Neutrophil (primary cell): ENCODE results near the gene FDX1.

Experiments
- H3K27ac ChIP-seq: fragments of 200-600 bp; sonication (generic); 2 replicates; pipeline ENCODE4 v1.5.1; 2016; ENCODE audit warnings: mild to moderate bottlenecking, moderate library complexity
- H3K27me3 ChIP-seq: fragments of 200-600 bp; sonication (generic); 2 replicates; pipeline ENCODE4 v1.6.0; 2016; ENCODE audit warnings: mild to moderate bottlenecking
- H3K36me3 ChIP-seq: fragments of 200-600 bp; sonication (generic); 2 replicates; pipeline ENCODE4 v1.5.1; 2017
- H3K4me1 ChIP-seq, 2 experiments: fragments of 200-600 bp in 1 of 2; sonication (generic) in 1 of 2; 1 replicate in 1 of 2; 2 replicates in 1 of 2; pipeline versions ENCODE4 v1.5.1 to v1.6.1; 2013 to 2016; ENCODE audit warnings: low read depth in 1 of 2, low read length in 1 of 2, mild to moderate bottlenecking in 1 of 2, moderate library complexity in 1 of 2; ENCODE audit not compliant: control insufficient read depth in 1 of 2, insufficient read depth in 1 of 2
- H3K4me3 ChIP-seq, 2 experiments: fragments of 200-600 bp in 1 of 2; sonication (generic) in 1 of 2; 1 replicate in 1 of 2; 2 replicates in 1 of 2; pipeline ENCODE4 v1.5.1; 2013 to 2016; ENCODE audit warnings: low read depth in 1 of 2, low read length in 1 of 2, mild to moderate bottlenecking in 1 of 2, moderate library complexity in 1 of 2
- H3K9me3 ChIP-seq: fragments of 200-600 bp; sonication (generic); 2 replicates; pipeline ENCODE4 v1.5.1; 2016
- TF ChIP-seq, protein P1 (sequence below): fragments of 200-600 bp; sonication (generic); IDR thresholded peaks from 2 replicates; pipeline ENCODE4 v1.5.1; 2016; ENCODE audit warnings: antibody characterized with exemption

The FDX1 gene

DNA sequence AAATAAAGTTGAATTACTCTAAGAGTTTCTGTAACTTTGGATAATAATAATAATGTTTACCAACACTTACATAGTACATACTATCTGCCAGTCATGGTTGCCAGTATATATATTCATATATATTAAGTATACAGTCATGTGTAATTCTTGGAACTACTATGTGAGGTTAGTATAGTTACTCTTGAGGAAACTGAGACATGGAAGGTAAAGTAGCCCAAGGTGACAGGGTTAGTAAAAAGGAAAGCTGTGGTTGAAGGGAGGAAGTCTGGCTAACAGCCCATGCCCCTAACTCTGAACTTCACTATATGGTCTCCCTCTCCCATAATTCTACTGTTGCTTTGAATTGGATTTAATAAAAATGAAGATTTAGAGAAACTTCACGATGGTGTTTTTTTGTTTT lies 24.9 kb downstream of the FDX1 start:
- H3K36me3 ChIP-seq: no peaks in the 10 kb centered on the region
- H3K4me3 ChIP-seq: no peak overlapping the region
- no peak overlapping the region for H3K27ac ChIP-seq
- no peaks in the 10 kb centered on the region for H3K27me3 ChIP-seq
- TF ChIP-seq, protein P1, sequence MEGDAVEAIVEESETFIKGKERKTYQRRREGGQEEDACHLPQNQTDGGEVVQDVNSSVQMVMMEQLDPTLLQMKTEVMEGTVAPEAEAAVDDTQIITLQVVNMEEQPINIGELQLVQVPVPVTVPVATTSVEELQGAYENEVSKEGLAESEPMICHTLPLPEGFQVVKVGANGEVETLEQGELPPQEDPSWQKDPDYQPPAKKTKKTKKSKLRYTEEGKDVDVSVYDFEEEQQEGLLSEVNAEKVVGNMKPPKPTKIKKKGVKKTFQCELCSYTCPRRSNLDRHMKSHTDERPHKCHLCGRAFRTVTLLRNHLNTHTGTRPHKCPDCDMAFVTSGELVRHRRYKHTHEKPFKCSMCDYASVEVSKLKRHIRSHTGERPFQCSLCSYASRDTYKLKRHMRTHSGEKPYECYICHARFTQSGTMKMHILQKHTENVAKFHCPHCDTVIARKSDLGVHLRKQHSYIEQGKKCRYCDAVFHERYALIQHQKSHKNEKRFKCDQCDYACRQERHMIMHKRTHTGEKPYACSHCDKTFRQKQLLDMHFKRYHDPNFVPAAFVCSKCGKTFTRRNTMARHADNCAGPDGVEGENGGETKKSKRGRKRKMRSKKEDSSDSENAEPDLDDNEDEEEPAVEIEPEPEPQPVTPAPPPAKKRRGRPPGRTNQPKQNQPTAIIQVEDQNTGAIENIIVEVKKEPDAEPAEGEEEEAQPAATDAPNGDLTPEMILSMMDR: no peak
- no peaks in the 10 kb centered on the region for H3K9me3 ChIP-seq
- peaks cover 4% of the 10 kb centered on the region in 2 experiments for H3K4me1 ChIP-seq

DNA sequence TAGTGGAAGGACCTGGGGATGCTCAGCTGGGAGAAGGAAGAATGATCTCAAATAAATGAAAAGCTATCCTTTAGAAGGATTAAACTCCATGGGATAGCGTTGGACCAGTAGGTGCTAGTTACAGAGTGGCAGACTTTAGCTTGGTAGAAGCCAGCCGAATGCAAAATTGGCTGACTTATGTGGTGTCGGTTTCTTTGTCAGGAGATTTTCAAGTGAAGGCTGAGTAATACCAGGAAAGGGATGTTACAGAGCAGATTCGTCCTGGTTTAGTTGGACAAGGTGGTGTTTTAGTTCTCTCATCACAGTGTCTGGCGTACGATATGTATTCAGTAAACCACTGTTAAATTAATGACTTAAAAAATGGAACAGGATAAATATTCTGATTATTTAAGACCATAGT lies 26.0 kb downstream of the FDX1 start:
- Histone ChIP-seq H3K4me3 (no peak overlapping the region), H3K36me3 (no peaks in the 10 kb centered on the region), H3K27ac (no peak overlapping the region), H3K4me1 (peaks cover 5 to 7% of the 10 kb centered on the region in 2 experiments), H3K27me3 (no peaks in the 10 kb centered on the region), H3K9me3 (no peaks in the 10 kb centered on the region)
- TF ChIP-seq, protein P1: no peak

DNA sequence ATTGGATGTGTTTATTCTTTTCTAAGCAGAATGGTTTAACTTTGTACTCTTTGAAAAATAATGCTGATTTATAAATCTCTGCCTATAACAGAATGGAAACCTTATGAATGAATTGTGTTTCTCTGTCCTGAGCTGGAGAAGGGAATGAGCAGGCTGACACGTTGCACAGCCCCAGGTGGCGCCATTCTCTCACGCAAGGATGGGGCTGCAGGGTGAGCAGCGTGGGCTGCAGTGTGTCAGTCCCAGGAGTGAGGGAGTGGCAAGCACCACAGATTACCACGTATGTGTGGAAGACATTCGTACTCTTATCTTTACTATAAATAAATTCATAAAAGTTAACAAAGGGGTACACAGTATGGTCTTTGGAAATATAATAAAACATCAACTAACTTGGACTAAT lies 33.4 kb downstream of the FDX1 start:
- H3K27me3 ChIP-seq: no peaks in the 10 kb centered on the region
- H3K4me1 ChIP-seq: peaks cover 5 to 7% of the 10 kb centered on the region in 2 experiments
- TF ChIP-seq, protein P1: no peak
- no peak overlapping the region for H3K27ac ChIP-seq
- H3K9me3 ChIP-seq: no peaks in the 10 kb centered on the region
- H3K4me3 ChIP-seq: no peak overlapping the region
- H3K36me3 ChIP-seq: no peaks in the 10 kb centered on the region

DNA sequence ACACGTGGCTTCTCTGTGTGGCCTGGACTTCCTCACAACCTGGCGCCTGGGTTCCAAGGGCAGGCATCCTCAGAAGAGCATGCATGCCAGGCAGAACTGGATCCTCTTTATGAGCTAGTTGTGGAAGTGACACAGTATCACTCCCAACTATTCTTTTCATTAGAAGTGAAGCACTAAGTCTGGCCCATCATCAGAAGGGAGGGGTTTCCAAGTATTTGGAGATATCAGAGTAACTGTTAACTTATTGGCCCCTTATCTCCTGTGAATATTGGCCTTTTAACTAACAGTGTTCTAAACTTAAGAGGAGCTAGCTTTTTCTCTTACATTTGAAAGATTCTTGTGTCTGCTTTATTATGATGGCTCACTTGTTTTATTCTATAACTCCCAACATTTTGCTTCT lies 35.5 kb downstream of the FDX1 start:
- no peaks in the 10 kb centered on the region for H3K9me3 ChIP-seq
- no peaks in the 10 kb centered on the region for H3K27me3 ChIP-seq

DNA sequence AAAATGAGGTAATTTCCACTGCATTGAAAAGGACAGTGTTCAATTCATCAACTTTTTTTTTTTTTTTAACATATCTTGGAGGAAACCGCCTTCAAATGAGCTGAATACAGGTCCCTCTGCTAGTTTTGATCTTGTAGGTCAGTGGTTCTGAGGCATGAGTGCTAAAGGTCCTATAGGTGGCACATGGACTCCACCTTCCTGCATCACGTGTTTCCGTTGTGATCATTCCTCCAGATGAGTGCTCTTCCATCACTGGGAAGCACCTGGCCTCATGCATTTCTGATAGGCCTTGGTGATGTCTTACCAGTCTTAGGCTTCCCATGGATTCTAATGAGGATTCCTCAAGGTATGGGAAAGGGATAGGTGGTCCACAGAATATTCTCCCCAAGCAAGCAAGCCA lies 37.8 kb downstream of the FDX1 start:
- Histone ChIP-seq H3K27ac (no peak overlapping the region), H3K4me1 (no peaks in the 10 kb centered on the region), H3K4me3 (no peak overlapping the region), H3K27me3 (no peaks in the 10 kb centered on the region), H3K9me3 (no peaks in the 10 kb centered on the region), H3K36me3 (no peaks in the 10 kb centered on the region)
- TF ChIP-seq, protein P1: no peak

More for the DNA sequence above, 35.5 kb downstream of the FDX1 start:
- TF ChIP-seq, protein P1: no peak
- Histone ChIP-seq H3K4me3 (no peak overlapping the region), H3K36me3 (no peaks in the 10 kb centered on the region), H3K4me1 (no peaks in the 10 kb centered on the region), H3K27ac (no peak overlapping the region)

DNA sequence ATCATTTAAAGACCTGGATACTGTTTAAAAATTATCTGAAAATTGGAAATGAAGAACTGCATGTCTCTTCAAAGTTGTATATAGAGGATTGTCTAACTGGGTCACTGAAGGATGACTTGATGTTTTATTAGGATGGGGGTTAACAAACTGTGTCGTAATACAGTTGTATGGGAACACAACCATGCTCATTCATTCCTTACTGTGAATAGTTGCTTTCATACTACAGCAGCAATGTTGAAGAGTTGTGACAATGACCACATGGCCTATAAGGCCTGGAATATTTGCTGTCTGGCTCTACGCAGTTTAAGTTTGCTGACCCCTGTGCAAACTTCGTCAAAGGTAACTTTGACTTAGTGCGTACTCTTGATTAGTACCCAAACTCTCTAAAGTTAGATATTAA lies 38.4 kb downstream of the FDX1 start:
- Histone ChIP-seq H3K4me3 (no peak overlapping the region), H3K4me1 (no peaks in the 10 kb centered on the region), H3K36me3 (no peaks in the 10 kb centered on the region), H3K27ac (no peak overlapping the region), H3K9me3 (no peaks in the 10 kb centered on the region), H3K27me3 (no peaks in the 10 kb centered on the region)
- TF ChIP-seq, protein P1: no peak
